GM12878 (cell line): ENCODE measurements around the gene SLC5A10.
"Not testable (repeated sequence)": the region's sequence is repeated elsewhere in the genome, so short reads cannot be mapped to it uniquely, and the experiment has no call there.

ENCODE experiments used
- KDM1A ChIP-seq: fragments of 200-600 bp; sonication (generic); IDR thresholded peaks from 2 replicates; pipeline ENCODE4 v1.6.1; 2016; ENCODE audit warnings: borderline replicate concordance
- MTA2 ChIP-seq: fragments of 450-650 bp; IDR thresholded peaks from 2 replicates; pipeline ENCODE4 v1.6.1; 2016; ENCODE audit warnings: low read depth, mild to moderate bottlenecking, moderate library complexity
- RCOR1 ChIP-seq: conservative IDR thresholded peaks from 2 replicates; pipeline ENCODE4 v1.6.1; 2012; ENCODE audit warnings: low read depth, low read length, improper control_type of control experiment
- TAF1 ChIP-seq: IDR thresholded peaks from 2 replicates; pipeline ENCODE4 v1.6.1; 2011; ENCODE audit warnings: mild to moderate bottlenecking, low read depth, low read length, borderline replicate concordance
- ZZZ3 ChIP-seq: IDR thresholded peaks from 2 replicates; pipeline ENCODE4 v1.6.1; 2011; ENCODE audit warnings: low read depth; ENCODE audit not compliant: control insufficient read depth, insufficient read length
- TF ChIP-seq, protein P1 (sequence below), 3 experiments: IDR thresholded peaks in 2 of 3; conservative IDR thresholded peaks in 1 of 3; 2 replicates each; pipeline ENCODE4 v1.5.1; 2011; ENCODE audit warnings: low read depth in 3 of 3, low read length in 3 of 3, mild to moderate bottlenecking in 3 of 3, control low read depth in 2 of 3, moderate library complexity in 2 of 3, inconsistent platforms in 1 of 3, mixed read lengths in 1 of 3; ENCODE audit not compliant: control insufficient read depth in 2 of 3, insufficient read depth in 1 of 3; ENCODE audit errors: extremely low read depth in 1 of 3

DNA sequence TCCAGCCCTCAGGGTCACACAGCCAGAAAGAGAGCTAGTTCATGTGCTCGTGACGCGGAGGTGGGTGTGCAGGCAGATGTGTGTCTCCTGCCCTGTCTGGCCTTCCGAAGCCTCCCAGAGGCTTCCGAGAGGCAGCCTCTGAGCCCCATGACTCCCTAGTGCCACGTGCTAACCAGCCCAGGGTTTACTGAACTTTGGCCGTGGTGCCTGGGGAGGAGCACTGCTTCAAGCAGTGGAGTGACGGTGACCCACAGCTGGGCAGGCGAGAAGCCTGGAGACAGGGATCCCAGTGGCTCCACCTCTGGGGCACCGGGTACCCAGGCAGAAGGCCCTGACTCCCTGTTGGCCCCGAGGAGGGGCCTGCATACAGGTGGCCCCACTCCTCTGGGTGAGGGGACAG is 76.7 kb downstream of the SLC5A10 start:
- not testable (repeated sequence) for TF ChIP-seq KDM1A, RCOR1, MTA2, TAF1, ZZZ3
- TF ChIP-seq, protein P1, sequence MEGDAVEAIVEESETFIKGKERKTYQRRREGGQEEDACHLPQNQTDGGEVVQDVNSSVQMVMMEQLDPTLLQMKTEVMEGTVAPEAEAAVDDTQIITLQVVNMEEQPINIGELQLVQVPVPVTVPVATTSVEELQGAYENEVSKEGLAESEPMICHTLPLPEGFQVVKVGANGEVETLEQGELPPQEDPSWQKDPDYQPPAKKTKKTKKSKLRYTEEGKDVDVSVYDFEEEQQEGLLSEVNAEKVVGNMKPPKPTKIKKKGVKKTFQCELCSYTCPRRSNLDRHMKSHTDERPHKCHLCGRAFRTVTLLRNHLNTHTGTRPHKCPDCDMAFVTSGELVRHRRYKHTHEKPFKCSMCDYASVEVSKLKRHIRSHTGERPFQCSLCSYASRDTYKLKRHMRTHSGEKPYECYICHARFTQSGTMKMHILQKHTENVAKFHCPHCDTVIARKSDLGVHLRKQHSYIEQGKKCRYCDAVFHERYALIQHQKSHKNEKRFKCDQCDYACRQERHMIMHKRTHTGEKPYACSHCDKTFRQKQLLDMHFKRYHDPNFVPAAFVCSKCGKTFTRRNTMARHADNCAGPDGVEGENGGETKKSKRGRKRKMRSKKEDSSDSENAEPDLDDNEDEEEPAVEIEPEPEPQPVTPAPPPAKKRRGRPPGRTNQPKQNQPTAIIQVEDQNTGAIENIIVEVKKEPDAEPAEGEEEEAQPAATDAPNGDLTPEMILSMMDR (IDR thresholded peaks at IDR 0.05 in 2 of 3, conservative IDR thresholded peaks at IDR 0.05 in 1 of 3; ENCODE audit: control insufficient read depth in 2 of 3, extremely low read depth in 1 of 3, insufficient read depth in 1 of 3, low read depth in 3 of 3, low read length in 3 of 3) = not testable (repeated sequence)
